Lung (tissue), 12 donors: ENCODE data around the gene ANKRD10. TPM values are rescaled to one million over a fixed set of nuclear protein-coding genes. Genes with fewer than 3 reads are reported as not detected.

Experiments used
- ATAC-seq: fragments of 200-7000 bp; cut with Tn5 transposase; one replicate; pipeline ENCODE4 v1.9.1; 2020; ENCODE audit warnings: moderate number of reproducible peaks; ENCODE audit not compliant: insufficient read depth, low FRiP score
- DNase-seq, 3 donors: peaks; one replicate each; pipeline ENCODE4 v3.0.0-alpha.2; 2013 to 2017
- H3K27ac ChIP-seq, 2 donors: one replicate each; pipeline ENCODE4 v1.5.1; 2013; ENCODE audit warnings: mild to moderate bottlenecking in 2 of 2, moderate library complexity in 2 of 2, control low read depth in 1 of 2, inconsistent platforms in 1 of 2, low read depth in 1 of 2, low read length in 1 of 2
- H3K27me3 ChIP-seq, 3 donors: one replicate each; pipeline ENCODE4 v1.5.1; 2013; ENCODE audit warnings: low read length in 2 of 3; ENCODE audit not compliant: control insufficient read depth in 3 of 3, insufficient read depth in 3 of 3
- H3K36me3 ChIP-seq, 4 donors: one replicate each; pipeline ENCODE4 v1.5.1; 2013; ENCODE audit warnings: low read length in 4 of 4, mild to moderate bottlenecking in 1 of 4, moderate library complexity in 1 of 4; ENCODE audit not compliant: control insufficient read depth in 4 of 4, insufficient read depth in 4 of 4
- H3K4me1 ChIP-seq, 5 donors: one replicate each; pipeline ENCODE4 v1.5.1; 2013; ENCODE audit warnings: low read length in 5 of 5, mild to moderate bottlenecking in 2 of 5, moderate library complexity in 1 of 5; ENCODE audit not compliant: control insufficient read depth in 5 of 5, insufficient read depth in 5 of 5
- H3K4me3 ChIP-seq: one replicate; pipeline ENCODE4 v1.5.1; 2013; ENCODE audit warnings: mild to moderate bottlenecking, control low read depth, moderate library complexity
- H3K9ac ChIP-seq, 2 donors: one replicate each; pipeline ENCODE4 v1.5.1; 2013; ENCODE audit warnings: low read length in 2 of 2, control low read depth in 1 of 2; ENCODE audit not compliant: insufficient read depth in 1 of 2
- H3K9me3 ChIP-seq, 4 donors: one replicate each; pipeline ENCODE4 v1.5.1; 2013; ENCODE audit warnings: low read length in 3 of 4, mild to moderate bottlenecking in 1 of 4, moderate library complexity in 1 of 4; ENCODE audit not compliant: control insufficient read depth in 4 of 4, insufficient read depth in 3 of 4
- CTCF ChIP-seq: IDR thresholded peaks from 2 replicates; pipeline ENCODE4 v1.5.1; 2012; ENCODE audit warnings: mild to moderate bottlenecking; ENCODE audit errors: control extremely low read depth, extremely low read depth
- WGBS, 2 donors: extraction: QIAGEN DNeasy Blood & Tissue Kit; methylation state at CpG; one replicate each; pipeline ENCODE4 v1.1.7; 2013; 5-methylcytosine and 5-hydroxymethylcytosine counted together
- polyA plus RNA-seq, 2 donors: library from polyadenylated mRNA; stranded (reverse); fragments of 200-250 nt; gene quantifications; one replicate each; pipeline ENCODE4 v1.2.1, GENCODE V29; 2013
- total RNA-seq, 2 donors: library from RNA; depleted of rRNA in 1 of 2; stranded (reverse); fragments of >200 nt in 1 of 2; gene quantifications; one replicate each; pipeline ENCODE4 v1.2.1, GENCODE V29; 2014 to 2021
- donor health status: control.
- donor health status: control.
- donor health status: Bipolar disorder and iron deficiency.
- donor health status: healthy.
- donor health status: DM: yes; HTN: yes; CAD: no.

The ANKRD10 gene
- total and polyA plus RNA-seq, 4 donors, result 44.0 to 353 (median 92.3) TPM

GRCh38 chr13:110912651-110913051 lies 2.2 kb downstream of the ANKRD10 start:
- no peak for TF ChIP-seq CTCF
- 28 to 40% methylated on average over 10 of the region's 10 CpGs for WGBS, 2 donors
- no peaks in the 10 kb centered on the region for H3K27me3 ChIP-seq
- no peak overlapping the region for H3K4me3 ChIP-seq
- peak overlapping the region; percentile 61 to 92 for H3K9ac ChIP-seq
- no peak for ATAC-seq
- H3K27ac ChIP-seq, result peak overlapping the region; percentile 5 to 96
- peak in 2 of 3 donors; percentile 42 to 61 for DNase-seq
- peaks cover 9 to 57% (median 39%) of the 10 kb centered on the region in 5 donors for H3K4me1 ChIP-seq
- H3K36me3 ChIP-seq, result peaks cover 1 to 22% (median 8%) of the 10 kb centered on the region in 4 donors
- no peaks in the 10 kb centered on the region for H3K9me3 ChIP-seq

- TF ChIP-seq CTCF, result no peak
- Histone ChIP-seq H3K4me3 (no peak overlapping the region), H3K9ac (peak overlapping the region in 1 of 2 donors; percentile 92), H3K27ac (peak overlapping the region in 1 of 2 donors; percentile 96), H3K9me3 (no peaks in the 10 kb centered on the region), H3K27me3 (no peaks in the 10 kb centered on the region), H3K36me3 (peaks cover 2 to 22% (median 8%) of the 10 kb centered on the region in 4 donors), H3K4me1 (peaks cover 9 to 61% (median 39%) of the 10 kb centered on the region in 5 donors)
- ATAC-seq (no peak), DNase-seq (no peak)
- 77 to 84% methylated on average over 2 of the region's 2 CpGs for WGBS, 2 donors
Observed at GRCh38 chr13:110911880-110912279, 3.0 kb downstream of the ANKRD10 start.

GRCh38 chr13:110910013-110910890 lies 4.6 kb downstream of the ANKRD10 start:
- Histone ChIP-seq H3K4me3 (no peak overlapping the region), H3K9ac (no peak overlapping the region), H3K27ac (no peak overlapping the region), H3K36me3 (peaks cover 7 to 27% (median 14%) of the 10 kb centered on the region in 4 donors), H3K4me1 (peaks cover 11 to 57% (median 43%) of the 10 kb centered on the region in 5 donors), H3K9me3 (no peaks in the 10 kb centered on the region), H3K27me3 (no peaks in the 10 kb centered on the region)
- TF ChIP-seq CTCF, result no peak
- ATAC-seq (no peak), DNase-seq (peak in 1 of 3 donors; percentile 13)
- WGBS, 2 donors, result 75 to 86% methylated on average over 14 of the region's 14 CpGs
